Hindlimb muscle (tissue), 1 donor: ENCODE measurements around the gene C19orf44. TPM values are rescaled to one million over a fixed set of nuclear protein-coding genes. Genes with fewer than 3 reads are reported as not detected.
"Not testable (repeated sequence)": the region's sequence is repeated elsewhere in the genome, so short reads cannot be mapped to it uniquely, and the experiment has no call there.

Source experiments
- DNase-seq: peaks from one replicate; pipeline ENCODE4 v3.0.0-alpha.2; 2013
- polyA plus RNA-seq: library from polyadenylated mRNA; unstranded; fragments of 120-200 nt; gene quantifications from one replicate; pipeline ENCODE4 v1.2.1, GENCODE V29; 2013; ENCODE audit not compliant: insufficient read length

The C19orf44 gene
- polyA plus RNA-seq, 1 donor: 6.2 TPM

DNA sequence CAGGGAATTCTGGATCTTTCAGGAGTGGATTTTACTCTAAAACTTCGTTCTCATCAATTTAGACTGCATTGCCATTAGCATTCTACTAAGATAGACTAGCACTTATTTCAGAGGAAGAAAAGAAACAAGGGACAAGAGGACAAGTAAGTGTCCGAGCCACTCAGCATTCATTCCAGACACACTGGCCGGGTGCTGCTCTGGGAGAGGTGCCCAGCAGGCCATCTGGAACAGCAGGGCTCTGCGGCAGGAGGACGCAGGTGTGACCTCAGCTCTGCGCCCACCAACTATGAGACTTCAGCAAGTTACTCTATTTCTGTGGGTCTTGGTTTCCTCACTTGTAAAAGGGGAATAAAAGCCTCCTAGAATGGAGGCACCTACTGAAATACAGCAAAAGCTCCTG lies 28.6 kb upstream of the C19orf44 start:
- DNase-seq: no peak

DNA sequence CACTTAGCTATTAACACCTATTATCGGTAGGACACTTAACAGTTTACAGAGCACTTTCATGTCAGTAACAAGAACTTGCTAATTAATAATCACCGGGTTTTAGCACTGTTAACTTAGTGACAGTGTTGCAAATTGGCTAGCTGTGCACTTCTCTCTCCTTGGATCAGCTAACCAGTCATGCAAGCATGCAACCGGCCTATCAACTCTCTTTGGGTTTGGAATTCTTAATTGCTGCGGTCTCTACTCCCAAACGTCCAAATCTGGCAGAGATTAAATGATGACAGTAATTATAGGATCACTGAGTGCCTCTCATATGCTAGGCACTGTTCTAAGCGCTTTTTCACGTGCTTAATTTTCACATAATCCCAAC lies 25.7 kb upstream of the C19orf44 start:
- no peak for DNase-seq

DNA sequence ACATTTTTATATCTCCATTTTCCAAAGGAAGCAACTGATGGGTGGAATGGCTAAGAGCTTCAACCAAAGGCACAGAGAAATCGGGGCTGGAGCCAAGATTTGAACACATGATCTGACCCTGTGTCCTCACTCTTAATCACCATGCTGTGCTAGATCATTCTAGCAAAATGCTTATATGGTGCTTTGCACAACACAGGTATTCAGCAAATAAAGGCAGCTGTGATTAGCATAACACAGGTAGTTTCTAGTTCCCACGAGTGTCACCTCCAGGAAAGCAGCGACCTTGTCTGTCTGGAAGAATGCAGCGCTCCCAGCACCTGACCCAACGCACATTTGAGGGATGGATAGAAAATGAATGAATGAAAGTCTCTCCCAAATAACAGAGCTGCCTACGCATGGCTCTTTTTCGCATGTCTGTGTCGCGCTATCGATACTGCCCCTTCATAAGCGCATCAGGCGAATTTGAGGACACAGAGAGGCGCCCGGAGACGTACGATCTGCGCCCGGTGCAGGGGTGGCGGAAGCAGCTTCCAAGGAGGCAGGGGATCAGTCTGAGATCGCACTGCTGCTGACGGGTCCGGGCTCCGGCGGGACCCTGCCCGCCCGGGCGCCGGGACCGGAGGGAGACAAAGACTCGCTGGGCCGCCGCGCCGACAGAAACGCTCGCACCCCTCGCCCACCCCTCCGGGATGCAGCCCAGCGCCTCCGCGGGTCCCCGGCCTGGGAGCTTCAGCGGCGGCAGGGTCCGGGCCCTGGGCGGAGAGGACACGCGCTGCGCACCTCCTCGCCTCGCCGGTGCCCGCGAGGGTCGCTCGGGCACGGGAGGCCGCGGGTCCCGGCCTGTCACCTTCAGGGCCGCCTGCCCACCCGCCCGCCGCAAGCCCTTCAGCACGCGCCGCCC lies 25.0 kb upstream of the C19orf44 start:
- DNase-seq: no peak

DNA sequence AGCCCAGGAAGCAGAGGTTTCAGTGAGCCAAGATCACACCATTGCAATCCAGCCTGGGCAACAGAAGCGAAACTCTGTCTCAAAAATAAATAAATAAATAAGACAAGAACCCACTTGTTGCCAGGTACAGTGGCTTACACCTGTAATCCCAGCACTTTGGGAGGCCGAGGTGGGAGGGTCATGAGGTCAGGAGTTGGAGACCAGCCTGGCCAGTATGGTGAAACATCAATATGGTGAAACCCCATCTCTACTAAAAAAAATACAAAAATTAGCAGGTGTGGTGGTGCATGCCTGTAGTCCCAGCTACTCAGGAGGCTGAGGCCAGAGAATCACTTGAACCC lies 23.7 kb upstream of the C19orf44 start:
- not testable (repeated sequence) for DNase-seq

DNA sequence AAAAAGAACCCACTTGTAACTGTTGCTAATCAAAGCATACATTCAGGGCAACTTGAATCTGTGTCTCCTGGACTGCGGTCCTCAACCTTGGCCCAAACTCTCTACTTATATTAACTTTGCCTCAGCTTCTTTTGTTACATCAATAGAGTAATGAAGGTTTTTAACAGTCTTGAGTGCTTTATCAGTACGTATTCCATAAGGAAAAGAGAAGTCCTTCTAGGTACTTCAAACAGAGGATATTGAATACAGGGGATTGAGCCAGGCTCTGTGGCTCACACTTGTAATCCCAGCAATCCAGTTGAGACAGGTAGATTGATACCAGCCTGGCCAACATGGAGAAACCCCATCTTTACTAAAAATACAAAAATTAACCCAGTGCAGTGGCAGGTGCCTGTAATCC lies 23.2 kb upstream of the C19orf44 start:
- no peak for DNase-seq

DNA sequence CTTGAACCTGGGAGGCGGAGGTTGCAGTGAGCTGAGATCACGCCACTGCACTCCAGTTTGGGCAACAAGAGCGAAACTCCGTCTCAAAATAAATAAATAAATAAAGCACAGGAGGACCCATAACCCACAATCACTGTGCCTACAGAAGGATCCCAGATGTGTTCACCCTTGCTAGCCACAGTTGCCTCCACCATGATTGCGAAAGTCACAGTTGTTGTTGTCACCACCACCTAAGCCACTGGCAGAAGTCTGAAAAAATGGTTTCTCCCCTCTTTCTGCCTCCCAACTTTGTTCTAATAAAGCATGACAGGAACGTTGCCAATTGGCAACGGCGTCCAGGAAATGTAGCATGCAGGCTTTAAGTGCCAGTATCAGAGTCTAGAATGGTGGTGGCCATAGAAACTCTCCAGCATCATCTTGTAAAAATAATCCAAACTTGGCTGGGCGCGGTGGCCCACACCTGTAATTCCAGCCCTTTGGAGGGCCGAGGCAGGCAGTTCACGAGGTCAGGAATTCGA lies 22.3 kb upstream of the C19orf44 start:
- no peak for DNase-seq

DNA sequence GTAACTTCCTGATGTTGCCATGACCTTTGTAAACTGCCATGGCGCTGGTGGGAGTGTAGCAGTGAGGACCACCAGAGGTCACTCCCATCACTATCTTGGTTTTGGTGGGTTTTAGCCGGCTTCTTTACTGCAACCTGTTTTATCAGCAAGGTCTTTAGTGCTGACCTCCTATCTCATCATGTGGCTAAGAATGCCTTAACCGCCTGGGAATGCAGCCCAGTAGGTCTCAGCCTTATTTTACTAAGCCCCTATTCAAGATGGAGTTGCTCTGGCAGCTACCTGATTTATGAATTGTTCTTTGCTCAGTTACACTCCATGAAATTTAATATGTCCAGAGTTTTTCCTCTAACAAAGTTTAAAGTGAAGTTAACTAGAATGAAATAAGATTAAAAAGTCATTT lies 19.8 kb upstream of the C19orf44 start:
- DNase-seq: no peak

DNA sequence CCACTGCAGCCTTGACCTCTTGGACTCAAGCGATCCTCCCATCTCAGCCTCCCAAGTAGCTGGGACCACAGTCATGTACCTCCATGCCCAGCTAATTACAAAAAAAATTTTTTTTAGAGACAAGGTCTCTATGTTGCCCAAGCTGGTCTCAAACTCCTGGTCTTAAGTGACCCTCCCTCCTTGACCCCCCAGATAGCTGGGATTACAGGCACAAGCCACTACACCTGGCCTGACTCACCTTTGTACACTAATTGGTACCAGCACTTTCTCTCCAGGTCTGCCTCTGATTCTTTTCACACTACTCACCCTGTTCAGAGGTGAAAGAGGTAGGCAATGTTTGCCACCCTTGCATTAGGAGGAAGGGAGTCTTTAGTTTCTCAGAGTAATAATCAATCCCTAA lies 18.9 kb upstream of the C19orf44 start:
- DNase-seq: no peak

DNA sequence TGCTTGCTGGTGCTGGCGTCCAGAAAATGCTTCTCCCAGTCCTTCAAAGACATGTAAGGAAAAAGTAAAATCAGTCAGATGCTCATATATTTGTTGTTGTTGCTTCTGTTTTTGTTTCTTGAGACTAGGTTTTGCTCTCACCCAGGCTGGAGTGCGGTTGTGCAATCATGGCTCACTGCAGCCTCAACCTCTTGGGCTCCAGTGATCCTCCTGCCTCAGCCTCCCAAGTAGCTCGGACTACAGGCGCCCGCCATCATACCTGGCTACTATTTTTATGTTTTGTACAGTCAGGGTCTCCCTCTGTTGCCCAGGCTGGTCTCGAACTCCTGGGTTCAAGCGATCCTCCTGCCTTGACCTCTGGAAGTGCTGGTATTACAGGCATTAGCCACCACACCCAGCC lies 13.4 kb upstream of the C19orf44 start:
- no peak for DNase-seq

DNA sequence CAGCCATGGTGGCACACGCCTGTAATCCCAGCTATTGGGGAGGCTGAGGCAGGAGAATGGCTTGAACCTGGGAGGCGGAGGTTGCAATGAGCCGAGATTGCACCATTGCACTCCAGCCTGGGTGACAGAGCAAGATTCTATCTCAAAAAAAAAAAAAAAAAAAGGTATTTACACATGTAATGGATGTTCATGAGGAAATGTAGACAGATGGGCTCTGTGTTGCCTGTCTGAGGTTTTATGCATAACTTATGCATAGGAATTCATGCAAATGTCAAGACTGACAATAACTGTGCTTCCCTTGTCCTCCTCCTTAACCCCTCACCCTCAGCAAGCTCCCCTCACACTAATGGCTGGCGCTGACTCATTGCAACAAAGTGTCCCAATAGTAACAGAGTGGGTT lies 9.7 kb upstream of the C19orf44 start:
- not testable (repeated sequence) for DNase-seq

DNA sequence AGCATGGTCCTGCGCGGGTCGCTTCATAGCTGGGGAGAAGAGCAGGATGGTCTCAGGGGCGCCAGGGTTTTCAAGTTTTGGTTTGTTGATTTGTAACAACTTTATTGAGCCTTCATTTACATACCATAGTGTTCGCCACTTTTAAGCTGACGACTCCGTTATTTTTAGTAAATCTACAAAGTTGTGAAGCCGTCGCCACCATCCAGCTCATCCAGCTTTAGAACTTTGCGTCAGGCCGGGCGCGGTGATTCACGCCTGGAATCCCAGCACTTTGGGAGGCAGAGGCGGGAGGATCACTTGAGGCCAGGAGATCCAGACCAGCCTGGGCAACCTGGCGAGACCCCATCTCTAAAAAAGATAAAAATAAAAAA lies 404 bp downstream of the C19orf44 start:
- DNase-seq: peak; percentile 23

DNA sequence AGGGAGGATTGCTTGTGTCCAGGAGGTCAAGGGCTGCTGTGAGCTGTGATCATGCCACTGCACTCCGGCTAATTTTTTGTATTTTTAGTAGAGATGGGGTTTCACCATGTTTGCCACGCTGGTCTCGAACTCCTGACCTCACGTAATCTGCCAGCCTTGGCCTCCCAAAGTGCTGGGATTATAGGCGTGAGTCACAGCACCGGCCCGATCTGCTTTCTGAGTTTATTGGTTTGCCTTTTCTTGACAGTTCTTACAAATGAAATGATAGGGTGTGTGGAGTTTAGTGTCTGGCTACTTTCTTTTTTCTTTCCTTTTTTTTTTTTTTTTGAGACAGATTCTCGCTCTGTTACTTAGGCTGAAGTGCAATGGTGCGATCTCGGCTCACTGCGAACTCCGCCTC lies 848 bp downstream of the C19orf44 start:
- DNase-seq: no peak

DNA sequence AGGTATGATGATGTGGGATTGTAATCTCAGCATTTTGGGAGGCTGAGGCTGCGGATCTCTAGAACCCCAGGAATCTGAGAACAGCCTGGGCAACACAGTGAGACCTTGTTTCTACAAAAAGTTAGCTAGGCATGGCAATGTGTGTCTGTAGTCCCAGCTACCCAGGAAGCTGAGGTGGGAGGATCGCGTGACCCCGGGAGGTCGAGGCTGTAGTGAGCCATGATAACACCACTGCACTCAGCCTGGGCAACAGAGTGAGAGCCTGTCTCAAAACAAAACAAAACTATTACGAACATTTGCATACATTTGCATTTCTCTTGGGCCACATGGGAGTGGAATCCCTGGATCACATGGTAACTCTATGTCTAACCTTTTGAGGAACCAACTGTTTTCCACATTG lies 1.6 kb downstream of the C19orf44 start:
- no peak for DNase-seq

DNA sequence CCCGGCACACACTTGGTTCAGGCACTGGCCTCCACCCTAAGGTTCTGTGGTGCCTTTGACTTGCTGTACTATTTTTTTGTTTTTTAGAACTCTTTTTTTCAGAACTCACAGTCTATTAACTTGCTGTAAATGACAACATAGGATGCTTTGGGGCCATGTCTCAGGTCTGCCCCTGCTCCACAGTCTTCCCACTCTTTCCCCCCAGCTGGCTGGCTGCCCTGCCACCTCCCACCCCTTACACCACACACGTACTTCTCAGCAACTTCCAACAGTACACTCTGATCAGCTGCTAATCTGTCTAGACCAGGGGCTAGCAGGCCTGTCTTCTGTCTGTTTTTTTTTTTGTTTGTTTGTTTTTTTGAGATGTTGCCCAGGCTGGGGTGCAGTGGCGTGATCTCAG lies 8.1 kb downstream of the C19orf44 start:
- DNase-seq: no peak

DNA sequence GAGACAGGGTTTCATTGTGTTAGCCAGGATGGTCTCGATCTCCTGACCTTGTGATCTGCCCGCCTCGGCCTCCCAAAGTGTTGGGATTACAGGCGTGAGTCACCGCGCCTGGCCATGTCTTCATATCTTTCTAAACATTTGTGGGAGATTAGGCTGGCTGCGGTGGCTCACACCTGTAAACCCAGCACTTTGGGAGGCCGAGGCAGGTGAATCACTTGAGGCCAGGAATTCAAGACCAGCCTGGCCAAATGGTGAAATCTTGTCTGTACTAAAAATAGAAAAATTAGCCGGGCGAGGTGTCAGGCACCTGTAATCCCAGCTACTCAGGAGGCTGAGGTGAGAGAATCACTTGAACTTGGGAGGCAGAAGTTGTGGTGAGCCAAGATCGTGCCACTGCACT lies 10.0 kb downstream of the C19orf44 start:
- DNase-seq: not testable (repeated sequence)

DNA sequence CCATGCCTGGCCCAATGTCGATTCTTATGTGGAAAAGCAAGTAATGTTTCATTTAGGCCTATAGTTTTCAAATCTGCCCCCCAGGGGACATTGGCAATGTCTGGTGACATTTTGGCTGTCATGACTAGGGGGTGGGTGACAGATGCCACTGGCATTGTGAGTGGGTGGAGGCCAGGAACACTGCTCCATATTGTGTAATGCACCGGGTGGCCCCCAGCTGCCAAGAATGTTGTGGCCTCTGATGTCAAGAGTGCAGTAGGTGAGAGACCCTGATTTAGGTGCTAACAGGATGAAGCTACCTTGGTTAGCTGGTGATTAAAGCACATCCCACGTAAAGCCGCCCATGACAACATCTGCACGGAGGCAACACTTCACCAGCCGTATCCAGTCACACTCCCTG lies 10.8 kb downstream of the C19orf44 start:
- DNase-seq: no peak

DNA sequence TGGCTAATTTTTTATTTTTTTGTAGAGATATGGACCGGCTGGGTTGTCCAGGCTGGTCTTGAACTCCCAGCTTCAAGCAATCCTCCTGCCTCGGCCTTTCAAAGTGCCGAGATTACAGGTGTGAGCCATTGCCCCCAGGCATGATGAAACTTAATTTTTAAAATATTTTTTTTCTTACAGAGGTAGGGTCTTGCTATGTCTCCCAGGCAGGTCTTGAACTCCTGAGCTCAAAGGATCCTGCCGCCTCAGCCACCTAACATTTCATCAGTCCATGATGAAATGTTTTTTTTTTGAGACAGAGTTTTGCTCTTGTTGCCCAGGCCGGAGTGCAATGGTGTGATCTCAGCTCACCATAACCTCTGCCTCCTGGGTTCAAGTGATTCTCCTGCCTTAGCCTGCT lies 12.4 kb downstream of the C19orf44 start:
- no peak for DNase-seq

DNA sequence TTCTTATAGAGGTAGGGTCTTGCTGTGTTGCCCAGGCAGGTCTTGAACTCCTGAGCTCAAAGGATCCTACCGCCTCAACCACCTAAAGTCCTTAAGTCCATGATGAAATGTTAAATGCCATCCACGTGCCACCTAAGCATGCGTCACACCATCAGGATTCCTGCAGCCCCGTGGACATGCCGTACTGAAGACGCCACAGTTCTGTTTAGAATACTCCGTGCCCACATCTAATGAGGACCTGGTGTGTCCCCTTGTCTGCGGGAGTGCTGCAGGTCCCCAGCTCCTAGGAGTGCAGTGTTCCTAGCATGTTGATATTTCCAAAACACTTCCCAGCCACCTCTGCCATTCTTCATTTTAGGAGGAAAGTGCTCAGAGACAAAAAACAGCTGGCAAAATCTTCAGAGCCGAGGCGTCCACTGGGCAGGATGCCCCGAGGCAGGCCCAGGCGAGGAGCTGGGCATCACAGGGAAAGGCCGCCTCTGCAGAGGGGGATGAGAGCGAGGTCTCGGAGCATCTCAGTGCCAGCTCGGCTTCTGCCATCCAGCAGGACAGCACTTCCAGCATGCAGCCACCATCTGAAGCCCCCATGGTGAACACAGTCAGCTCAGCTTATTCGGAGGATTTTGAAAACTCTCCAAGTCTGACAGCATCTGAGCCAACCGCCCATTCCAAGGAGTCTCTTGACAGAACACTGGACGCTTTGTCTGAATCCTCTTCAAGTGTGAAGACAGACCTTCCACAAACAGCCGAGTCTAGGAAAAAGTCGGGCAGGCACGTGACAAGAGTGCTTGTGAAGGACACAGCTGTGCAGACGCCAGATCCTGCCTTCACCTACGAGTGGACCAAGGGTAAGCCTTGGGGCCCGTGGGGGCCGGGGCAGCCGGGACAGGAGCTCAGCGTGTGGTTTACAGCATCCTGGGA lies 13.2 kb downstream of the C19orf44 start:
- DNase-seq: peak; percentile 61

DNA sequence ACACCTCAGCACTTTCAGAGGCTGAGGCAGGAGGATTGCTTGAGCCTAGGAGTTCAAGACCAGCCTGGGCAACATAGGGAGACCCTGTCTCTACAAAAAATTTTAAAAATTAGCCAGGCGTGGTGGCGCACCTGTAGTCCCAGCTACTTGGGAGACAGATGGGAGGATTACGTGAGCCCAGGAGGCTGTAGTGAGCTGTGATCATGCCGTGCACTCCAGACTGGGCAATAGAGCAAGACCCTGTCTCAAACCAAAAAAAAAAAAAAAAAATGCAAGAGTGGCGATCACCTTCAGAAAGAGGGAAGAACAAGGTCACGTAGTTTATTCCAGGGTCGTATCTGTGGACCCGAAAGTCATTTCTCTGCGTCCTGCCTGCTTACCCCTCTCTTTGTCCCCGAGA lies 16.4 kb downstream of the C19orf44 start:
- not testable (repeated sequence) for DNase-seq

DNA sequence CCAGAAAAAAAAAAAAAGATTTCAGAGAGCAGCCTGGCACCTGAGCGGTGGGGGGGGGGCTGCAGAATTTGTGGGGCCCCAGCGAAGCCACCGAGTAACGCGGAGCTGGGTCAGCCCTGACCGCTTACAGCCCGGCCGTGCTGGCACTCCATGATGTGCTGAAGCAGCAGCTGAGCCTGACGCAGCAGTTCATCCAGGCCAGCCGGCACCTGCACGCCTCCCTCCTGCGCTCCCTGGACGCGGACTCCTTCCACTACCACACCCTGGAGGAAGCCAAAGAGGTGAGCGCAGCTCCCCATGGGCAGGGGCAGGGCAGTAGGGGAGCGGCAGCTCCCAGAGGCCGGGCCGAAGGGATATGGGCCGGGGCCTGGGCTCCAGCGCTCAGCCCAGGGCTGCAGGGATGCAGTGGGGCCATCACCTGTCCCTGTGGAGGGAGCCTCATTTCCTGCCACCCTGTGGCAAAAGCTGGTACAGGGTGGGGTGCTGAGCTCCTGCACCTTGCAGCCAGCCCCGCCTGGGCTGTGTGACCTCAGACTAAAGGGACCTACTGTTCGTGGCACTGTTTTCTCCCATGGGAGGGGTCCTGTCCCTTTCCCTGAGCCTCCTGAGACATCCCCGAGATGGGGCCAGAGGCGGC lies 18.3 kb downstream of the C19orf44 start:
- no peak for DNase-seq

DNA sequence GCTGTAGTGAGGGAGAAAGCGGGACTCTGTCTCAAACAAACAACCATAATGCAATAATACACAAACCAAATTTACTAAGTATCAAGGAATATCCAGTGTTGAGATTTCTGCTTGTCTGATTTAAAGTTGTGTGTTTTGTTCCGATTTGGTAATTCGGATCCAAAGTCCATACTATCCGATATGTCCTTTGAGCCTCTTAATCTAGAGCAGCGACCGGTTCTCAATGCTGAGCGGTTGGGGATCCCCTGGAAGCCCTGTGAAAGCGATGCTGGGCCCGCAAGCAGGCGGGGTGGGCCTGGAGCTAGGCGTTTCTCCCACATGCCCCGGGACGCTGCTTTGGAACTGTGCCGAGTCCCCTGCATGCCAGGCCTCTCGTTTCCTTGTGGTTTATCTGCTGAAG lies 20.2 kb downstream of the C19orf44 start:
- no peak for DNase-seq

DNA sequence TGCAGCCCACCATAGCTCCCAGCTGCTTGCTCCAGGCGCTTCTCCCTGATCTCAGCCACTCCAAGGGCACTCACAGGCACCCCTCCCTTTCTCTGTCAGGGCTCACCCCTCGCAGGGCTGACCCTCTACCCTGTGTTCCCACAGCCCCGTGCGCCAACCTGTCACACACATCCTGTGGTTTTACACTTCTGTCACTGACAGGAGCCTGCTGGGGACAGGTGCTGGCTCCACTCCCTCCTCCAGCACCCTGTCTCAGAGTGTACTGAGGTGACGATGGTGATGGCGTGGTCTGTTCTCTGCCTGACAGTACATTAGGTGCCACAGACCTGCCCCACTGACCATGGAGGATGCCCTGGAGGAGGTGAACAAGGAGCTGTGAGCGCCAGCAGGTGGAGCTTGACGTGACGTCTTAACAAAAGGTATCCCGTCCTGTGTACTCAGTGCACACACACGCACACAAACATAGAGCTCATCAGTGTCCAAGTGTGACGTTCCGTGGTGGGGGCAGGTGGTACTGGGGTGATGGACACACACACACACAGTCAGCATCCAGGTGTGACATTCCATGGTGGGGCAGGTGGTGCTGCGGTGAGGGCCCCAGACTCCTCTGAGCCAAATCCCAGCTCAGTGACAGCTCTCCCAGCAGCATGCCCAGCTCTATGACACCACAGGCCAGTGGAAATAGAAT lies 20.9 kb downstream of the C19orf44 start:
- DNase-seq: no peak

DNA sequence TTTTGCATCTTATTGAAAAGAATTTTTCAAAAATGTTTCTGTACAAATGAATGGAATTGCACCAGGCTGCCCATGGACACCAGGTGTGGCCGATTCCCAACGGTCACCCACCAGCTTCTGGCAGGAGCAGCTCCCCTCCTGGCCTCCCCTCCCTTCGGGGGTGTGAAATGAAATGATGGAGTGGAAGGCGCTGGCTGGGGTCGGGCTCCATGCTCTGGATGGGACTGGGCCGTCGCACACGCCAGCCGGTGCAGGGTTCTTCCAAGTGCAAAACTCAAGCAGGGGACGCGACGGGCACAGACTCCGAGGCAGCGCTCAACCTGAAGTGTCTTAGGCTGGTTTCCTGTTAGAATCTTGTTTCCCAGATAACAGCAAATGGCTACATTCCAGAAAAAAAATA lies 21.9 kb downstream of the C19orf44 start:
- DNase-seq: no peak
